Astrocyte of the hippocampus (primary cell): ENCODE measurements around the gene ADGRA3.
"Not testable (repeated sequence)": the region's sequence is repeated elsewhere in the genome, so short reads cannot be mapped to it uniquely, and the experiment has no call there.

Source experiments
- DNase-seq: peaks from one replicate; pipeline ENCODE4 v3.0.0; 2011; ENCODE audit warnings: low read depth, low spot score

Gene ADGRA3

DNA sequence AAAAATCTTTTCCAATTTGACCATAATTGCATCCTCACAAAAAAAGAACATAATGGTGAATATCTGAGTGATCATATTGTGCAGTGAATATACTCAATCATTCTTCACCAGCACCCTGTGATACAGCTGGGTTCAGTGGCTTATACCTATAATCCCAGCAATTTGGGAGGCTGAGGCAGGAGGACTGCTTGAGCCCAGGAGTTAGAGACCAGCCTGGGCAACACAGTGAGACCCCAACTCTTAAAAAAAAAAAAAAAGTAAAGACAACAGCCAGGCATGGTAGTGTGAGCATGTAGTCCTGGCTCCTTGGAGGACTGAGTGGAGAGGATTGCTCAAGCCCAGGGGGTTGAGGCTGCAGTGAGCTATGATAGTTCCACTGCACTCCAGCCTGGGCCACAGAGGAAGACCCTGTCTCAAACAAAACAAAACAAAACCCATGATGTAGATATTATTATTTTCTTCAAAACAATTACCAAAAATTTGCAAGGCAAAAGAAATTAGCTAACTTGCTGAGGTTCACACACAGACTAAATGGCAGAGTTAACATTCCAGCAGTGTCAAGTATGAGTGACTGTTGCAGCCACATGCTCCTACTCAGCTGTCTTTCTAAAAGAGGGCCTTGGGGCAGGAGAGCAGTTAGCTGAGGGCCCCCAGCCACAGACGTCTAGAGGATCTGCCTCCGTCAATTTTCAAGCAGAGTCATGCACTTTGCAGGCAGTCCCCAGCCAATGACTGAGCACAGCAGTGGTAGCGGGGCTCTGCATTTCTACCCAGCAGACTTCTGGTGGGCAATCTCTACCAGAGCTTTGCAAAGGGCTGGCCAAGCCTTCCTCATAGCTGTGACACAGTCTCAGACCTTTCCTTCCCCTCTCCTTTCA lies 33.4 kb downstream of the ADGRA3 start:
- no peak for DNase-seq

DNA sequence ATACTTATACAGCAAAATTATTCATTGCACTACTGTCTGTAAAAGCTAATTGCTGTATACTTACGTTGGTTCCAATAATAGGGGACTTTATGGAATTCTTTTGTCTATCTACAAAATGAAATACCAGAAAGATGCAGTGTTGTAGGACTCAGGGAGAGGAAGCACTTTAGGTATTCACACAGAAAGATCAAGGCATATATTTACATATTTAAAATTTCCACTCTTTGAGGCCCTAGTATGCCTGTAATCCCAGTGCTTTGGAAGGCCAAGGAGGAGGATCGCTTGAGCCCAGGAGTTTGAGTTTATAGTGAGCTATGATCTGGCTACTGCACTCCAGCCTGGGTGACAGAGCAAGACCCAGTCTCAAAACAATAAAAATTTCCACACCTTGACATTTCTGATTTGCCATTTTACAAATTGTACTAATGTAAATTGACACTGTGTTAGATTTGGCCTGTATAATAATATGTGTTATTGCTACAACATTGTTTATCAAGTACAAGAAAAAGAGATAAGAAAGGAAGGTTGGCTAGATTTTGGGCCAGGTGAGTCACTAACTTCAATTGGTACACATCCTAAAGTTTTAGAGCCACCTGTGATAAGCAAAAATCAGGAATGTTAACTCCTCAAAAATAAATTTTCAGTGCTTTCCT lies 35.1 kb downstream of the ADGRA3 start:
- DNase-seq = no peak

DNA sequence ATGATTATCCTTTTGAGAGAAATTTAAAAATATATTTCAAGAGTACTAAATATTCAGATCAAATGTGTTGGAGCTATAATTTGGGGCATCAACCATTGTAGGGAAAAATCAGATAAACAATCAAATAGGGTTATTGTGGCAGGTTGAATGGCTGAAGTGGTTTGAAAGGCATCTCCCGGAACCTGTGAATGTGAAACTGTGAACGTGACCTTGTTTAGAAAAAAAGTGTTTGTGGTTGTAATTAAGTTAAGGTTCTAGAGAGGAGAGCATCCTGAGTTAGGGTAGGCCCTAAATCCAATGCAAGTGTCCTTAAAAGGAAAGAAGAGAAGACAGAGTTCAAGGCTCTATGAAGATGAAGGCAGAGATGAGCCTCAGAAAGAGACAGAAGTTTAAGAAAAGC lies 37.4 kb downstream of the ADGRA3 start:
- DNase-seq = no peak

DNA sequence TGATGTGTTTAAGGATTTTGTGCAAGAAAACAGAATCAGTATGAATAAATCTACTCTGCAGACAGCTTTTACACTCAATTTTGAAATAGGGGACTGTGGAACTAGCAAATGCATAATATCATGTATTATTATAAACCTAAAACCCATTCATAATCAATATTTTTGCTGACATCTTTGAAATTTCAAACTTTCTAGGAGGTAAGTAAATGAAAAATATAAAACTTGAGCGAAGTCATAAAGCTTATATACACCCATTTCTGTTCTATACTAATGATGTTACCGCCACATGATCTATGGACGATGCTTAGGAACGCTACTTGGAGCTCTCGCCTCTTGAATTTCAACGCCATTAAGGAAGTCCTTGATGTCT lies 38.1 kb downstream of the ADGRA3 start:
- no peak for DNase-seq

DNA sequence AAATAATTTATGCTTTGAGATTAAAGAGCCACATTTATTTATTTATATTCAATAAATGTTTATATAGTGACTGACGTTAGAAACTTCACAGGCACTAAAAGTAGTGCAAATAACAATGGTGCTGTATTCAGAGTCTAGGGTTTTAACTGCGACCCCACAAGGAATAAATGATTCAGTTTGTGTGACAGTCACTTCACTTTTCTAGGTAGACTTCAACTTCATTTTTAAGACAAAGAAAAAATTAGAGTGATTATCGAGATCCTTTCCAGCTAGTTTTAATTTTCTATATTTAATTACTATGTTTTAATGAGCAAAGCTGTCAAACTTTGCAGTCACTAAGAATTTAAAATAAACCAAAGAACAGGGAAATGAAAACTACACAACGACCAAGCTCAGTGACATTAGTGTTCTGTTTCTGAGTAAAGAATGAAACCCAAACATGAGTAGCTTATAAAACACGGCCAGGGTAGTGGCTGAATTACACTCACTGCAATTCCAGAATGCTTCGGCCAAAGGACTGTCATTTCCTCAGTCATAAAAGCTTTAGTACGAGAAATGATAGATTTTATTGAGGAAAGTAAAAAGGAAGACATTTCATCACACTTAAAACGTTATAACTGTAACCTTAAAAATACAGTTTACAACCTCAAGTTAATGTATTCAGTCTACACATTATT lies 38.6 kb downstream of the ADGRA3 start:
- no peak for DNase-seq

DNA sequence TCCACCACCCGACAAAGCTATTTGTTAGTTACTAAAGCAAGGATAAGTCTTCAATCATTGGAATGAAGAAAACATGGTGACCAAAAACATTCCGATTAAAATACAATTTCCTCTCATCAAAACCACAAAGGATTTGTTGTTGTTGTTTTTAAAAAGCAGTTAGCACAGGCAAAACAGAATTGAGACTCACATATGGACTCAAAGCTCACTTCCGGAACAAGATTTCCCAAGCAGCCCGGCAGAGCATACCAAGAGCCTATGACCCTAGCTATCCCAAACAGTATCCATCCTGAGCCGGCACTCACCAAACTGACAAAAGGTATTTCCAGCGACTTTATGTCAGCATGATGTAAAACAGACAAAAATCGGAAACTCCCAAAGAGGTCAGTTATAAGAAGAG lies 39.9 kb downstream of the ADGRA3 start:
- DNase-seq = no peak

DNA sequence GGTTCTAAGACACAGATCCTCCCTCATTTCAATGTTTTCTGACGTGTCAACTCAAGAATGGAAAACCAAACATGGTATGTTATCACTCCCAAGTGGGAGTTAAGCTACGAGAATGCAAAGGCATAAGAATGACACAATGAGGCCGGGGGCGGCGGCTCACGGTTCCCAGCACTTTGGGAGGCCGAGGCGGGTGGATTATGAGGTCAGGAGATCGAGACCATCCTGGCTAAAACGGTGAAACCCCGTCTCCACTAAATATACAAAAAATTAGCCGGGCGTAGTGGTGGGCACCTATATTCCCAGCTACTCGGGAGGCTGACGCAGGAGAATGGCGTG lies 40.6 kb downstream of the ADGRA3 start:
- DNase-seq = not testable (repeated sequence)

DNA sequence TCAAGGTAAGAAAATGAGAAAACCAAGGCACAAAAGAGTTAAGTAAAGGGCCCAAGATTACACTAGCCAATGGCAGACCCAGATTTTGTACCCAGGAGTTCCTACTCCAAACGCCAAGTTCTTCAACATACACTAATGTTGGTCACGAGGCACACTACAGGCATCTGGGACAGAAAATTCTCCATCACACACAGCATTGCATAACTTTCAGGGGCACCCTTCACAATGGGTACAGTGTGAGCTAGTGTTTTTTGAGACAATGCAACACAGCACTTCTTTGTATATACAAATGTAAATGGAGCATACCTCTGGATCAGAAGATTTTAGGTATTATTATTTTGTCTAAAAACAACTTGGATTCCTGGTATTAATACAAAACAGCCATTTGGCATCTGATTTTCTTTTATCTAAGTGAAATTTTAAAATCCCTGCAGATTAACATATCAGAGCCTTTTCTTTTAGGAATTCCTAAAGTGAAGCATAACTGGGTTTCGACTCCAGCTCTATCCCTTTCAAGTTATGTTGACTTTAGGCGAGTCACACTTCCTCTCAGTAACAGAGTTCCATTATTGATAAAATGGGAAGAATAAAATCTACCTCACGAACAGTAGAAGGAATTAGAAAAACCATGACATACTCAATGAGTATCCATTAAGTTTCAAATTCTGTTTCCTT lies 41.1 kb downstream of the ADGRA3 start:
- DNase-seq = peak; percentile 46

DNA sequence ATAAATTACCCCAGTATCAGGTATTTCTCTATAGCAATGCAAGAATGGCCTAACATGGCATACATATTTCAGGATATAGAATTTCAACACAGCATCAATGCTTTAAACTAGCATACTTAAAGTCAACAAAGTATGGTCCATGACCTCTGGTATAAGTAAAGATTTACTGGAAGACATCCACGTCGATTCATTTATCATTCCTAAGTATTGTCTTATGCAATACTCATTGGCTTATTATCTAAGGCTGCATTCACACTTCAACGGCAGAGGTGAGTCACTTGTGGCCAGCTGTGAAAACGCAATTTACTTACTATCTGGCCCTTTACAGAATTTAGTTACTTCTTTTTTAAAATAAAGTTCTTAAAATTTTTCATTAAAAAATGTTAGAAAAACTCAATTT lies 42.6 kb downstream of the ADGRA3 start:
- peak; percentile 58 for DNase-seq

DNA sequence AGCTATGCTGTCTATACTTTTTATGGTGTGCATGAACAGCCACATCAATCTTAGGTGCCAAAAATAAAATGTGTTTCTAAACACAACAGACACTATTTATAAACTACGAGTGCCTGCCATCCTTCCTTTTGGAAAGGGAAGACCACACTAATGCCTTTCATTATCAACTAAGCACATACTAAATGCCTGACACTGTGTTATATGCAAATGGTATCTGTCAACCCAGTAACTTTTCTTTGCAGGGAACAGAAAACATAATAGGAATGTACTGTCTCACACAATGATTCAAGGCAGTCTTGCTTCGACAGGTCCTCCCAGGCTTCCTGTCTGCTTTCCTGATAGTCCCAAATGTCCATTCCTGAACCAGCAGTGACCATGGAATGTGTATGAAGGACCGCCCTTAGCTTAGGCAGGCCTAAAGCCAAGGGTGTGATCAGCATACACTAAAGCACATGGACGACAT lies 43.8 kb downstream of the ADGRA3 start:
- no peak for DNase-seq

DNA sequence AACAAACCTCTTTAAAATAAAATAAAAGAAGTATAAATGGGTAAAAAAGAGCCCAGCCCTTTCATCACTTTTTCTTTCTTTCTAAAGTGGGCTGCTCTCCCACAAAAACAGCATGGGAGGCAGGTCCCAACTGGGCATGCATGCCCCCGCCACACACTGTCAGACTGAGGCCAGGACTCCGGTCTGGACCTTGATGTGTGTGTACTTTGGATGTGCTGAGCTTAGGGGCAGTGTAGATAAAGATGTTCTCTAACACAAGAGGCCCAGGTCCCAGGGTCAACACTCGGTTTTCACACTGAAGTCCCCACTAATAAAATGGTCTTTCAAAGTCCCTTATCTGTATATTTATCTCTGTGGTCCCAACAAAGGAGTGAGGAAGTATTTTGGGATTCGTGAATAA lies 44.4 kb downstream of the ADGRA3 start:
- no peak for DNase-seq

DNA sequence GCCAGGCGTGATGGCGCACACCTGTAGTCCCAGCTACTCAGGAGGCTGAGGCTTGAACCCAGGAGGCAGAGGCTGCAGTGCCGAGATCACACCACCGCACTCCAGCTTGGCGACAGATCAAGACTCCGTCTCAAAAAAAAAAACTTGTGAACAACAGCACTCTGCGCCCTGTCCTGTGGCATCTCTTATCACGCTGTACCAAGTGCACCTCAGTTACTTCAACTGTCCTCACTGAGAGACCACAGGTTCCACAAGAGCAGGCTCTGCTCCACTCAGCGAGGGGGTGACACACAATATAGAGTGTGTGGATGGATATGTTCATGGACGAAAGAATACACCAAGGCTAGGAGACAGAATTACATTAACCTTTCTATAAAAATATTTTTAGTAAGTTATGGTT lies 49.3 kb downstream of the ADGRA3 start:
- no peak for DNase-seq

DNA sequence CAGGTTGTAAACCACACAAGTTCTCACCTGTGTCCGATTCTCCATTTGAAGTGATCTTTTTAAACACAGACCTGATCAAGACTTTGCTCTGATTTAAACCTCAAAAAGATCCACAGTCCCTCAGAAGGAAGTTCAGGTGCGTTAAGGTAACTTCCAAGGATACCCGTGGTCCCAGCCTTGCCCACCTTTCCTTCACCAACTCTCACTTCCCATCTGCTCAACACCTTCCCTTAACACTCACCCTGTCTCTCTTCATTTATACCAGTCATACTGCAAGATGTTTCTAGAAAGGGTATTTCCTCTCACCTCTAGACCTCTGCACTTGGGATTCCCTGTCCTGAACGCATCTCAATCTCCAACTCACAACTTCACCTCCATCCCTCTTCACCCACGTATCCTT lies 49.9 kb downstream of the ADGRA3 start:
- no peak for DNase-seq

DNA sequence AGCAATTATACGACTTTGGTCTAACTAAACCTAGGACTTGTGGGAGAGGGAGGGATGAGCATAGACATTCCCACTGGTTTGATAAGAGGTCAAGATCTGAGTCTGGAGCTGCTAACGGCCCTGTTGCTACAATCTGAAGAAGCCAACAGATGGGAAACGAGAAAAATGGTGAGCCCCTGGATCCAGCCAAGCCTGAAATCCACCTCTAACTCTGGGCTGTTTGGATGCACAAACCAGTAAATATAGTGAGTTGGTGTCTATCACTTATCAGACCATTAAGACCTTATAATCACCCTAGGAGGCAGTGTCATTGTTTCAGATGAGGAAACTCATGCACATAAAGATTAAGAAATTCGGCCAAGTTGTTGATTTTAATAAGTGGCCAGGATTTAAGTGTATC lies 50.5 kb downstream of the ADGRA3 start:
- DNase-seq = no peak

DNA sequence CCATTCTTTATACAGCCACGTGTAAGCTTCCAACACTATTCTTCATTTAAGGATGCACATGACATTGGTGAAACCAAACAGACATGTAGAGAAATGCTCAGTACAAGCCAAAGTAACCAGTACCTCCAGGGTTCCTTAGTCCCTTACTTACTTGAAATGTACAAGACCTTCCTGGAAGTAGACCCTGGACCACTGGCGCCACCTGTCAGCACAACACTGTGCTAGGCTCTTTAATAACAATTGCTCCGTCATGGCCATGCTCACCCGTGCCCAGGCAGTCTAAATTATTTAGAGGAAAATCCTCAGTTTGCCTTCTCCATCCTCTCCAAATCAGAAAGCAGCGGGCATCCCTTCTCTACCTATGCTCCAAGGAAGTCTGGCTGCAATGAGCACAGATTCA lies 52.7 kb downstream of the ADGRA3 start:
- DNase-seq = no peak

DNA sequence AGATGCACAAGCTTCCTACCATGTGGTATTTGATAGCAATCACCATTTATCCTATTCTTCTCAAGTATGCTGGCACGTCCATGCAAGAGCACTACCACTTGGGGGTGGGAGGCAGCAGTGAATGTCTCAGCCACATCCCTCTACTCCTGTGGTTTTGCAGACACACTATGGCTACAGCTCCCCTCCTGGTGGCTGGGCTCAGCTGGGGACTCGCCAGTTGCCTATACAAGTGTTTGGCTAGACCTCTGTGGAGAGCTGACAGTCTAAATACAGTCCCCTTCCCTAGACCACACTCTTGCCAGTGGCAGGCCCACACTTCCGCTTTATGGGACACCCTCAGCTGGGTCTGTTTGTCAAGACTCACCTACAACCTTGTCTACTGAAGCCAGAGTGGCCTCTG lies 53.2 kb downstream of the ADGRA3 start:
- DNase-seq = no peak

DNA sequence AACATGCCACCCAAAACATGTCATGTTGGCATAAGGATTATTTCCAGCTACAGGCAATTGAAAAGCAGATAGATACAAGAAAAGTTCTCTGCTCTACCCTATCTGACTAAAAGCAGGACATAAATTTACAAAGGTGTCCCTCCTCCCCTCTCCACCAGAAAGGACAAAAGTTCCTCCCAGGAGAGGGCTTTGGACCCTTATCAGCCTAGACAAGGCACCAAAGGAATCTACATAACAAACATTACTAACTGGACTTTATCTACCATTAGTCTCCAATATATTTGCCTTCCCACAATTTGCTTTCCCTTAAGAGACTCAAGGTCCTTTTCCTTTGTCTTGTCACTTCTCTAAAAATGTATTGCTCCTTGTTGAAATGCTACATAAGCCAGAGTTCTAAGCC lies 55.6 kb downstream of the ADGRA3 start:
- no peak for DNase-seq

DNA sequence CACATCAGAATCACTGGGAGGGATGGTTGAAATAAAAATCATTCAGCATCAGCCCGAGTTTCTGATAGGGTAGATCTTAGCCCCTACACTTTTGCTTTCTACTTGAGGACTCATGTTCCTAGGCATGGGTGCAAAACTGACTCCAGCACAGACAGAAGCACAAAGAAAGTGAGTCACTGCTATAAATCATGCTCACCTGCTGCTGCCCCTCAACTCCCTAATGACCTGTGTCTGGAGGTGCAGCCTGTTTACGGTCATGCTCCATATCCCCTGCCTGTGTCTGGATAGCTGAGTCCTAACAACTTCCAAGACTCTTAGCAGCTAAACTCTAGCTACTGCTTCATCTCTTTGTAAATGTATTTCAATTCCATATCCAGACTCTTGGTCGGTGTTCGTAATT lies 57.8 kb downstream of the ADGRA3 start:
- DNase-seq = no peak

DNA sequence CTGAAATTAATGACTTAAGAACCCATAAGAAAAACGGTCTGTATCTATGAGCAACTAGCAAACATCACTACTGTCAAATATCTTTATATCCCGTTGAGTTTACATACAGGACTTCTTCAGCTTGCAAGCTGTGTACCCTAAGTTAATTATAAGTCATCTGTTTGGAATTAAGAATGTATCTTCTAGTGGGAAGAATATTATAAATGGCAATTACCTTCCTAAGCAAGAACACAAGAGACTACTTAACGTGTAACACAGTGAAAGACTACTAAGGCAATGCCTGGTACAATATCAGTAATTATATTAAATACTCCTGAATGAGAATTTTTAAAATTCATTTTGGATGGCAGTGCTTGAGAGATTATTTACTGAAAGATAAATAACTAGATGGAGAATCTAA lies 58.5 kb downstream of the ADGRA3 start:
- no peak for DNase-seq

DNA sequence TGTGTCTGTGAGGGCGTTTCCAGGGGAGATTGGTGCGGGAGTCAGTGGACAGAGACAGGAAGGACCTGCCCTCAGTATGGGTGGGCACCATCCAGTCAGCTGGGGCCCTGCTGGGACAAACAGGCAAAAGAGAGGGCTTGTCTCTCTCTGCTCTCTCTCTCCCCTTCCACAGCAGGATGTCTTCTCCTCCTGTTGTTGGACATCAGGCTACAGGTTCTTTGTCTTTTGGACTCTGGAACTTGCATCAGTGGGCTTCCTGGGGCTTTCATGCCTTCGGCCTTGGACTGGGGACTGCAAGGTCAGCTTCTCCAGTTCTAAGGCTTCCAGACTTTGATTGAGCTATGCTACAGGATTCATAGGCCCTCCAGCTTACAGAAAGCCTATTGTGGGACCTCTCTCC lies 59.6 kb downstream of the ADGRA3 start:
- no peak for DNase-seq

DNA sequence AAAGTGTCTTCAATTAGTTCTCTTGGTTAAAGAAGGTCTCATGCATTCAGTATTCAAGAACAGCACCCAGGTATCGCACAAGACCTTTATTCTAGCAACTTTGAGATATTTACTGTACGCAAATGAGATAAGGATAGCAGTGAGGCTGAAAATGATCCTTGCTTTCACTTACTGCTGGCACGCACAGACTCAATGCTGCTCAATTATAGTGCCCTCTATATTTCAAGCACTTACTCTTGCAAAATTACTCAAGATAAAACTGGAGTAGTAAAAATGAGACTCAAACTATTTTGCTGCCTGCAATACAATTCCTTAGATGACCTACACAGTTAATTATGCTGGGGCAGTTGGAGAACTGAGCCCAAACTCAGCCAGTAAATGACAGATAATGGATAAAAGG lies 60.9 kb downstream of the ADGRA3 start:
- DNase-seq = no peak

DNA sequence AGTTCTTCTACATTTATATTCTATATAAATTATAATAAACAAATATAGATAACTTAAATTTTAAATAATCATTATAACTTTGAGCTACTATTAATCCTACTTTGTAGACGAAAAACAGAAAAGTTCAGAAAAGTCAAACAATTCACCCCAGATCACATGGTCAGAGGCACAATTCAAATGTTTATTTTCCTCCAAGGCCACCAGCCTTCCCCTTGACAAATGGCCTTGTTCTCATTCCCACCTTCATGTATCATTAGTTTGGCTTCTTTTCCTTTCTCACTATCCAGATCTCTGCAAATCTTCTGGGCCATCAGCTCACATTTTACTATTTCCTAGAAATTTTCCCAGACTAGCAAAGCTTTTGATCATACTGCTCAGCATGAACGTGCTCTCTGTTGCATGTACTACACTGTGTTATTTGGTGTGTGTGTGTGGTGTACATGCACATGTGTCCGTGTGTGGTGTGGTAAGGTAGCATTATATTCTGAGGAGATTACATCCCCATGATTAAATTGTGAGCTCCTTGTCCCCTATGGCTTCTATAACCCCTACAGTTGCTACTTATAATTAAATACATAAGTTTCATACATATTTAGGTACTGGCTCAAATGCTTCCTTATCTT lies 61.5 kb downstream of the ADGRA3 start:
- no peak for DNase-seq
